SK-N-SH (cell line): ENCODE results near the gene GOLGA6L7. TPM values are rescaled to one million over a fixed set of nuclear protein-coding genes. Genes with fewer than 3 reads are reported as not detected.
"Not testable (repeated sequence)": the region's sequence is repeated elsewhere in the genome, so short reads cannot be mapped to it uniquely, and the experiment has no call there.

ENCODE experiments used
- CTCF ChIA-PET: fragments of 300-600, 350-600 bp; formaldehyde crosslinking; extraction: SDS; loops from one replicate; lab custom pipeline; 2021; lab: Yijun Ruan, JAX
- POLR2A ChIA-PET: fragments of 350-600 bp; sonication (Branson Sonifier 250); formaldehyde crosslinking; extraction: SDS; loops from one replicate; lab custom pipeline; 2020; ENCODE audit warnings: antibody characterized with exemption, inconsistent platforms; lab: Yijun Ruan, JAX
- DNase-seq: peaks from one replicate; pipeline ENCODE4 v3.0.0; 2012
- H2AFZ ChIP-seq: fragments of 200-600 bp; sonication (generic); 2 replicates; pipeline ENCODE4 v1.8.1; 2016; ENCODE audit warnings: antibody characterized with exemption, mild to moderate bottlenecking, low read depth
- H3F3A ChIP-seq: fragments of 200-600 bp; sonication (generic); replicated peaks from 2 replicates; pipeline ENCODE3; 2016; ENCODE audit warnings: antibody characterized with exemption, mild to moderate bottlenecking; ENCODE audit not compliant: insufficient read depth
- H3K27ac ChIP-seq, 2 experiments: fragments of 200-500 bp in 1 of 2; fragments of 200-600 bp in 1 of 2; sonication (Bioruptor generic) in 1 of 2; sonication (generic), shearing (Covaris generic) in 1 of 2; 2 replicates each; pipeline versions ENCODE4 v1.5.1 to v1.6.1; 2014 to 2016; ENCODE audit warnings: low read depth in 2 of 2, inconsistent platforms in 1 of 2, low read length in 1 of 2, mild to moderate bottlenecking in 1 of 2, mixed read lengths in 1 of 2
- H3K27me3 ChIP-seq: fragments of 200-600 bp; sonication (generic), shearing (Covaris generic); 2 replicates; pipeline ENCODE4 v1.6.1; 2016; ENCODE audit warnings: mixed run types; ENCODE audit not compliant: insufficient read depth
- H3K36me3 ChIP-seq, 2 experiments: fragments of 200-500 bp in 1 of 2; fragments of 200-600 bp in 1 of 2; sonication (Bioruptor generic) in 1 of 2; sonication (generic) in 1 of 2; replicated peaks in 1 of 2; 2 replicates each; pipeline versions ENCODE3 to v1.5.1; 2014 to 2016; ENCODE audit warnings: low read length in 1 of 2, mild to moderate bottlenecking in 1 of 2; ENCODE audit not compliant: insufficient read depth in 2 of 2, control insufficient read depth in 1 of 2
- H3K4me1 ChIP-seq, 2 experiments: fragments of 200-500 bp in 1 of 2; fragments of 200-600 bp in 1 of 2; sonication (Bioruptor generic) in 1 of 2; sonication (generic), shearing (Covaris generic) in 1 of 2; 2 replicates each; pipeline versions ENCODE4 v1.5.1 to v1.6.1; 2014 to 2016; ENCODE audit warnings: low read depth in 1 of 2, low read length in 1 of 2, mixed run types in 1 of 2; ENCODE audit not compliant: insufficient read depth in 2 of 2, control insufficient read depth in 1 of 2
- H3K4me2 ChIP-seq: fragments of 200-600 bp; sonication (generic), shearing (Covaris generic); 2 replicates; pipeline ENCODE4 v1.6.1; 2017; ENCODE audit warnings: mixed run types
- H3K4me3 ChIP-seq, 2 experiments: fragments of 200-500 bp in 1 of 2; fragments of 200-600 bp in 1 of 2; sonication (Bioruptor generic) in 1 of 2; sonication (generic), shearing (Covaris generic) in 1 of 2; 2 replicates each; pipeline versions ENCODE4 v1.5.1 to v1.8.1; 2014 to 2016; ENCODE audit warnings: low read depth in 2 of 2, inconsistent platforms in 1 of 2, low read length in 1 of 2, mild to moderate bottlenecking in 1 of 2, mixed read lengths in 1 of 2, moderate library complexity in 1 of 2
- H3K79me2 ChIP-seq: fragments of 200-600 bp; sonication (generic); 2 replicates; pipeline ENCODE4 v1.8.1; 2017; ENCODE audit warnings: mild to moderate bottlenecking; ENCODE audit not compliant: insufficient read depth
- H3K9ac ChIP-seq: fragments of 200-600 bp; sonication (generic); 2 replicates; pipeline ENCODE4 v1.6.1; 2017; ENCODE audit warnings: mixed run types
- H3K9me2 ChIP-seq: fragments of 200-600 bp; sonication (generic); 2 replicates; pipeline ENCODE4 v1.6.1; 2017; ENCODE audit warnings: mixed run types
- H3K9me3 ChIP-seq: fragments of 200-600 bp; sonication (generic); 2 replicates; pipeline ENCODE4 v1.6.1; 2017; ENCODE audit warnings: mixed run types, mild to moderate bottlenecking, moderate library complexity
- H4K20me1 ChIP-seq: fragments of 200-600 bp; sonication (generic); 2 replicates; pipeline ENCODE4 v1.6.1; 2017; ENCODE audit warnings: mild to moderate bottlenecking, mixed run types; ENCODE audit not compliant: insufficient read depth
- WGBS: methylation state at CpG from one replicate; pipeline ENCODE4 v1.1.6; 2017; ENCODE audit warnings: low lambda C conversion rate; 5-methylcytosine and 5-hydroxymethylcytosine counted together
- polyA plus RNA-seq, 3 experiments: library from polyadenylated mRNA; depleted of rRNA; stranded (reverse); fragments of >200 nt; gene quantifications; 2 replicates each; pipeline ENCODE4 v1.2.3, GENCODE V29; 2012

Gene GOLGA6L7
- polyA plus RNA-seq, 1 of the 3 experiments (the other 2 are of a cell fraction) = not detected

DNA sequence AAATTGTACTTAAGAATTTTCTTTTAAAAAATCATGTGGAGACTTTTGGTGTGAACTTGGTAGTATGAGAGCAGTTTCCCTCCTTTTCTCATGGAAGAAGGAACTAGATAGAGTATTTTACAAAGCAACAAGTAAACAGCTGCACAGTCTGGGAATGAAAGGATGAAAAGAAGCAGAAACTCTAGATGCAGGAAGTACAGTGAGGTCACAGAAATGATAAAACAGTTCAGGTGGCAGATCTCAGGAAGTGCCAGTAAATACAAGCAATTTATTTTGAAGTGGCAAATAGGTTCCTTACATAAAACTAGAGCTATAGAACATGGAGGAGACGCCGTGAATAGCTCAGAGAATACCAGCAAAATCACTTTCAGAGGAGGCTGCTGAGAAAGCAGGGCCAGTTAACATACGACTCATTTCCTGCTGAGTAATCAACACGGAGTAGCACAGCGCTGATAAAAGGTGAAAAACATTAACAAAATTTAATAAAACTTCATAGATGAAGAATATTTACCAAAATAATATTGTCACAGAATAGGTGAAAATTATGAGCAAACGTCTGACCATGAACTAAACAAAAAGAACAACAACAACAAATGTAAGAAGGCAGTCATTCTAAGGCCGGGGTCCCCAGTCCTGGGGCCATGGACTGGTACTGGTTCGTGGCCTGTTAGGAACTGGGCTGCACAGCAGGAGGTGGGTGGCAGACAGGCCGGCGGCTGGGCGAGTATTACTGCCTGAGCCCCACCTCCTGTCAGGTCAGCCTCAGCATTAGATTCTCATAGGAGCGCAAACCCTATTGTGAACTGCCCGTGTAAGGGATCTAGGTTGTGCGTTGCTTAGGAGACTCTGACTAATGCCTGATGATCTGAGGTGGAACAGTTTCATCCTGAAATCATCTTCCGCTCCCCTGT, 29.2 kb downstream of the GOLGA6L7 start:
- H3K27me3 ChIP-seq, POLR2A ChIA-PET, H3K9me2 ChIP-seq, H3K4me3 ChIP-seq, H3K4me1 ChIP-seq, H3K79me2 ChIP-seq, H3K9me3 ChIP-seq, CTCF ChIA-PET, H3K36me3 ChIP-seq, H3K4me2 ChIP-seq, DNase-seq, H4K20me1 ChIP-seq, H3F3A ChIP-seq: not testable (repeated sequence)
- H3K27ac ChIP-seq = peak overlapping the region in 1 of 2 experiments; percentile 50; a peak in 2 of 4 replicates
- 37% methylated on average over 10 of the region's 15 CpGs for WGBS
- peak overlapping the region; percentile 84 for H2AFZ ChIP-seq
- peak overlapping the region; percentile 25; the same call in 1 of the 2 replicates for H3K9ac ChIP-seq

DNA sequence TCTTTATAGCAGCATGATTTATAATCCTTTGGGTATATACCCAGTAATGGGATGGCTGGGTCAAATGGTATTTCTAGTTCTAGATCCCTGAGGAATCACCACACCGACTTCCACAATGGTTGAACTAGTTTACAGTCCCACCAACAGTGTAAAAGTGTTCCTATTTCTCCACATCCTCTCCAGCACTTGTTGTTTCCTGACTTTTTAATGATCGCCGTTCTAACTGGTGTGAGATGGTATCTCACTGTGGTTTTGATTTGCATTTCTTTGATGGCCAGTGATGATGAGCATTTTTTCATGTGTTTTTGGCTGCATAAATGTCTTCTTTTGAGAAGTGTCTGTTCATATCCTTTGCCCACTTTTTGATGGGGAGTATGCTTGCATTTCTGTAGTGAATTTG, 30.3 kb downstream of the GOLGA6L7 start:
- DNase-seq, H3K9me2 ChIP-seq, CTCF ChIA-PET, H3K9me3 ChIP-seq, H3F3A ChIP-seq, H3K27ac ChIP-seq, POLR2A ChIA-PET, H3K36me3 ChIP-seq, H3K79me2 ChIP-seq, H4K20me1 ChIP-seq, H3K9ac ChIP-seq, H3K27me3 ChIP-seq, H3K4me2 ChIP-seq, H3K4me1 ChIP-seq, H3K4me3 ChIP-seq, H2AFZ ChIP-seq: not testable (repeated sequence)
- WGBS = 84% methylated on average over 3 of the region's 3 CpGs

DNA sequence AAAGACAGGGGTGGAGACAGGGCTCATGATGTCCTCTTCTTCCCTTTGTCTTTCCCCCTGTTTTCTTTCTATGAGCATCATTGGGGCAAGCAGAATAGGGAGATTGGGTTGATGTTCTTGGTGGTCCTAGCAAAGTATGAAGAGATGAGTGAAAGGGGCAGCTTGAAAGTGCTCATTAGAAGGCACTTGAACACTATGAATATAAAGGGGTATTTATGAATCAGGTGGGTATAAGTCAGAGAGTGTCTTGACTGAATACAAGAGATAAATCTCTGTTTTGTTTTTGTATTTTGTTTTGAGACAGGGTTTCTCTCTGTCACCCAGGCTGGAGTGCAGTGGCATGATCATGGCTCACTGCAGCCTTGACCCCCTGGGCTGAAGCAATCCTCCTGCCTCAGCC, 34.4 kb downstream of the GOLGA6L7 start:
- H3K79me2 ChIP-seq, H3F3A ChIP-seq, H3K9me3 ChIP-seq, H2AFZ ChIP-seq, H3K27ac ChIP-seq, H3K9ac ChIP-seq, H3K4me1 ChIP-seq, H3K4me2 ChIP-seq, DNase-seq, H3K9me2 ChIP-seq, H3K4me3 ChIP-seq, H3K36me3 ChIP-seq, POLR2A ChIA-PET, H4K20me1 ChIP-seq, CTCF ChIA-PET, H3K27me3 ChIP-seq: not testable (repeated sequence)

DNA sequence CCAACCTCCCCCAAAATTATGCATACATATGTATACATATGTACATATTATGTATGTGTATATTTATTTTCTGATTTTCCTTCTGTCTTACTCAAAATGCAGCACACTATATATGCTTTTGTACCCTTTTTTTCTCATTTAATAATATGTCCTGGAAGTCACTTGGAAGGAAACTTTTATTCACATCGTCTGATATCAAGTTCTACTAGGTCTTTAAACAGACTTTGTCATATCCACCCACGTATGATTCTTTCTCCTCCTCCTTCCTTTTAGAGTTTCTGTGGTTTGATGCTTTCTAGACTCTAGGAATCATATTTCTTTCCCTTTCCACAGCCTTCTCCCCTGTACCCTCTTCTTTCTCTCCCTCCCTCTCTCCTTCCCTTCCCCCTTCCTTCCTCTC, 35.1 kb downstream of the GOLGA6L7 start:
- H3K4me3 ChIP-seq, DNase-seq, H3K27me3 ChIP-seq, H3K9me2 ChIP-seq, H4K20me1 ChIP-seq, H2AFZ ChIP-seq, H3F3A ChIP-seq, CTCF ChIA-PET, POLR2A ChIA-PET, H3K4me2 ChIP-seq, H3K36me3 ChIP-seq, H3K9me3 ChIP-seq, H3K4me1 ChIP-seq, H3K27ac ChIP-seq, H3K9ac ChIP-seq, H3K79me2 ChIP-seq: not testable (repeated sequence)
- WGBS = 25% methylated on average over 2 of the region's 2 CpGs

DNA sequence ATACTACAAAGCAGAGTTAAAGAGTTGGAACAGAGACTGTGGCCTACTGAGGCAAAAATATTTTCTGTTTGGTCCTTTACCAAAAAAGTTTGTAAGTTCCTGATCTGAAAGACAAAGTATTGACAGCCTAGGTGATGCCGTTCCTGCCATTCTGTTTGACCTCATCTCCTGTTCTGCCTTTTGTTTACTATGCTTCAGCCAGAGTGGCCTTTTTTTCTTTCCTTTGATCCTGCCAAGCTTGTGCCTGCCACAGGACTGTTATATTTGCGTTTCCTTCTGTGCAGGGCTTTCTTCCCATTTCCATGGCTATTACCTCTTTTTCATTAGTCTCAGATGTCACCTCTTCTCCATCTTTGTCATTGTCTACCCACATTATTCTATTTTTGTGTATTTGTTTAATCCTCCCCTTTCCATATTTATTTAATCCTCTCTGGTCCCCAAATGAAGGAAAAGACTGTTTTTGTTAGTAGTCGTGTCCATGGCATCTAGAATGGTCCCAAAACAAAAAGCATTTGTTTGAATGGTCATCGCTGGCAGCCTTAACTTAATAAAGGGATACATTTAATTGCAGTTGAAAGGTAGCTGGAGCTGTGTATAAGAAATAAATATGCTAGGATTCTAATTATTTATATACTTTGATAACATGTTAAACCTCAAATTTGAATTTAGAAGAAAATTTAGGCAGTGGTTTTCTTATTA, 36.4 kb downstream of the GOLGA6L7 start:
- CTCF ChIA-PET, H3F3A ChIP-seq, H3K9me3 ChIP-seq, H3K9me2 ChIP-seq, H3K4me1 ChIP-seq, H4K20me1 ChIP-seq, H3K9ac ChIP-seq, POLR2A ChIA-PET, H3K4me2 ChIP-seq, H3K27me3 ChIP-seq, H3K36me3 ChIP-seq, H3K79me2 ChIP-seq, H3K4me3 ChIP-seq, H2AFZ ChIP-seq, H3K27ac ChIP-seq, DNase-seq: not testable (repeated sequence)
- 88% methylated on average over 4 of the region's 4 CpGs for whole genome bisulfite sequencing

DNA sequence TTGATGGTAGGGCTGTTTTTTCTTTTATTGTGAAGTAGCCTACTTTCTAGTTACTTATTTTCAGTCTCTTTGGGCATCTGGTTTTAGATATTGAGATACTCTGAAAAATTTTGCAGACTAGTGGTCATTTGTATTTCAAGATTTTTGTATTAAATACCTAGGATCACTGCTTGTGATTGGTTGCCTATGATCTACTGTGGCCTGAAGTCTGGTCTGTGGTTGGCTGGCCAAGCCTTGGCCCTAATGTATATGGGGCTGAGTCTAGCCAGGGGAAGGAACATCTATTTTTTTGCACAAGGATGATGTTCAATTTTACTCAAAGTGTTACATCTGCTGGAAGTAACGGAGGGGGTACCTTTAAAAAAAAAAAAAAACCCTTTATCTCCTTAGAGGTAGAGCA, 38.0 kb downstream of the GOLGA6L7 start:
- H3K27ac ChIP-seq, H3K36me3 ChIP-seq, H3K4me1 ChIP-seq, H3K9me2 ChIP-seq, H3F3A ChIP-seq, H3K4me2 ChIP-seq, H3K27me3 ChIP-seq, POLR2A ChIA-PET, H3K79me2 ChIP-seq, H4K20me1 ChIP-seq, H2AFZ ChIP-seq, H3K4me3 ChIP-seq, H3K9me3 ChIP-seq, CTCF ChIA-PET, H3K9ac ChIP-seq, DNase-seq: not testable (repeated sequence)
- WGBS = 66% methylated on average over 1 of the region's 1 CpG
